Measurements from ENCODE around the gene ZNF350.
"Not testable (repeated sequence)": the region's sequence is repeated elsewhere in the genome, so short reads cannot be mapped to it uniquely, and the experiment has no call there.

Gene ZNF350

GRCh38 chr19:51986309-51987291, at the start of gene ZNF350:
Gene ZNF350, minus strand, starts transcription at chr19:51986840. Its CDS starts 12,480 bp downstream, at chr19:51974360.
- peaks cover 10% of the 10 kb centered on the region for H3K4me1 Mint-ChIP-seq

GRCh38 chr19:52034051-52034728, 47.5 kb upstream of the ZNF350 start:
- DNase-seq = no peak
- Mint-ChIP-seq H3K27ac (no peak overlapping the region), H3K36me3 (ENCODE audit: low read depth) (peaks cover 100% of the 10 kb centered on the region), H3K9me3 (peaks cover 100% of the 10 kb centered on the region), H3K4me1 (no peaks in the 10 kb centered on the region), H3K27me3 (ENCODE audit: low read depth, poor library complexity) (peaks cover 14% of the 10 kb centered on the region), H3K4me3 (no peak overlapping the region)
- no peak for TF ChIP-seq CTCF (IDR thresholded peaks at IDR 0.05)

More at GRCh38 chr19:51986309-51987291, at the start of gene ZNF350:
- Mint-ChIP-seq H3K27ac (peak within 1 kb of the TSS; percentile 94), H3K4me3 (peak within 1 kb of the TSS; percentile 96), H3K9me3 (peaks cover 94% of the 10 kb centered on the region), H3K27me3 (ENCODE audit: low read depth, poor library complexity) (peaks cover 3% of the 10 kb centered on the region), H3K36me3 (ENCODE audit: low read depth) (peaks cover 78% of the 10 kb centered on the region)
- no peak for TF ChIP-seq CTCF (IDR thresholded peaks at IDR 0.05)
- peak; percentile 72 for DNase-seq

GRCh38 chr19:52028780-52029123, 42.1 kb upstream of the ZNF350 start:
- DNase-seq = no peak
- Mint-ChIP-seq H3K4me3 (peak overlapping the region; percentile 92), H3K27ac (peak overlapping the region; percentile 99), H3K9me3 (peaks cover 100% of the 10 kb centered on the region), H3K36me3 (ENCODE audit: low read depth) (peaks cover 100% of the 10 kb centered on the region), H3K27me3 (ENCODE audit: low read depth, poor library complexity) (peaks cover 7% of the 10 kb centered on the region), H3K4me1 (peaks cover 21% of the 10 kb centered on the region)
- TF ChIP-seq CTCF (IDR thresholded peaks at IDR 0.05) = no peak

GRCh38 chr19:52028027-52028779, 41.6 kb upstream of the ZNF350 start, which contains the start of gene ZNF614:
Gene ZNF614, minus strand, starts transcription at chr19:52028379. Its CDS starts 2,634 bp downstream, at chr19:52025745.
- Mint-ChIP-seq H3K27ac (peak within 1 kb of the TSS; percentile 99), H3K36me3 (ENCODE audit: low read depth) (peaks cover 100% of the 10 kb centered on the region), H3K9me3 (peaks cover 100% of the 10 kb centered on the region), H3K27me3 (ENCODE audit: low read depth, poor library complexity) (peaks cover 7% of the 10 kb centered on the region), H3K4me3 (peak within 1 kb of the TSS; percentile 92), H3K4me1 (peaks cover 21% of the 10 kb centered on the region)
- DNase-seq = peak; percentile 85
- TF ChIP-seq CTCF (IDR thresholded peaks at IDR 0.05) = no peak

GRCh38 chr19:52026255-52026990, 39.8 kb upstream of the ZNF350 start:
- peaks cover 98% of the 10 kb centered on the region for H3K9me3 Mint-ChIP-seq
- H3K27me3 Mint-ChIP-seq (ENCODE audit: low read depth, poor library complexity); H3K27ac Mint-ChIP-seq; DNase-seq: not testable (repeated sequence)
- peak overlapping the region; percentile 92 for H3K4me3 Mint-ChIP-seq
- peaks cover 100% of the 10 kb centered on the region for H3K36me3 Mint-ChIP-seq (ENCODE audit: low read depth)
- peaks cover 21% of the 10 kb centered on the region for H3K4me1 Mint-ChIP-seq

- H3K27ac Mint-ChIP-seq, DNase-seq, H3K4me3 Mint-ChIP-seq: not testable (repeated sequence)
- H3K36me3 Mint-ChIP-seq (ENCODE audit: low read depth) = peaks cover 100% of the 10 kb centered on the region
- H3K27me3 Mint-ChIP-seq (ENCODE audit: low read depth, poor library complexity) = peaks cover 12% of the 10 kb centered on the region
- peaks cover 21% of the 10 kb centered on the region for H3K4me1 Mint-ChIP-seq
- peaks cover 98% of the 10 kb centered on the region for H3K9me3 Mint-ChIP-seq
These were observed 37.8 kb upstream of the ZNF350 start for GRCh38 chr19:52024478-52024877.
